ENCODE results near the gene AIFM3.

Gene AIFM3

GRCh38 chr22:20992456-20993303 lies 25.6 kb downstream of the AIFM3 start:
- no peak for DNase-seq
- Histone ChIP-seq H3K9ac (ENCODE audit: low read length) (no peak overlapping the region), H3K79me2 (ENCODE audit: low read length) (no peaks in the 10 kb centered on the region), H3K4me2 (ENCODE audit: low read depth, low read length) (no peak overlapping the region), H3K27ac (ENCODE audit: low read length) (no peak overlapping the region), H3K9me2 (replicated peaks; ENCODE audit: insufficient read depth, low read length) (no peaks in the 10 kb centered on the region), H3K9me3 (replicated peaks; ENCODE audit: insufficient read depth, low read length) (no peaks in the 10 kb centered on the region), H4K20me1 (ENCODE audit: insufficient read depth, low read length) (no peaks in the 10 kb centered on the region), H2AFZ (ENCODE audit: low read length) (no peak overlapping the region), H3F3A (ENCODE audit: insufficient read depth, low read length) (no peaks in the 10 kb centered on the region), H3K4me1 (ENCODE audit: low read length) (no peaks in the 10 kb centered on the region), H3K4me3 (ENCODE audit: low read length) (no peak overlapping the region), H3K36me3 (replicated peaks; ENCODE audit: insufficient read depth, low read length) (no peaks in the 10 kb centered on the region), H3K27me3 (replicated peaks; ENCODE audit: insufficient read depth, low read length) (no peaks in the 10 kb centered on the region)
- no peak for TF ChIP-seq EZH2phosphoT487 (IDR thresholded peaks at IDR 0.05; ENCODE audit: low read length)
- TF ChIP-seq CTCF (IDR thresholded peaks at IDR 0.05; ENCODE audit: low read length) = no peak
- no peak for TF ChIP-seq EZH2 (optimal IDR thresholded peaks at IDR 0.05; ENCODE audit: low read depth, low read length)

GRCh38 chr22:20993304-20994127 lies 26.5 kb downstream of the AIFM3 start:
- Histone ChIP-seq H3K4me3 (ENCODE audit: low read length) (no peak overlapping the region), H3F3A (ENCODE audit: insufficient read depth, low read length) (no peaks in the 10 kb centered on the region; the same call in 1 of the 2 replicates), H3K79me2 (ENCODE audit: low read length) (no peaks in the 10 kb centered on the region), H3K9me2 (replicated peaks; ENCODE audit: insufficient read depth, low read length) (no peaks in the 10 kb centered on the region), H2AFZ (ENCODE audit: low read length) (no peak overlapping the region), H3K9me3 (replicated peaks; ENCODE audit: insufficient read depth, low read length) (no peaks in the 10 kb centered on the region), H3K27me3 (replicated peaks; ENCODE audit: insufficient read depth, low read length) (no peaks in the 10 kb centered on the region), H3K9ac (ENCODE audit: low read length) (no peak overlapping the region), H4K20me1 (ENCODE audit: insufficient read depth, low read length) (no peaks in the 10 kb centered on the region), H3K27ac (ENCODE audit: low read length) (no peak overlapping the region), H3K36me3 (replicated peaks; ENCODE audit: insufficient read depth, low read length) (no peaks in the 10 kb centered on the region), H3K4me1 (ENCODE audit: low read length) (no peaks in the 10 kb centered on the region), H3K4me2 (ENCODE audit: low read depth, low read length) (no peak overlapping the region)
- TF ChIP-seq EZH2phosphoT487 (IDR thresholded peaks at IDR 0.05; ENCODE audit: low read length) = no peak
- no peak for TF ChIP-seq CTCF (IDR thresholded peaks at IDR 0.05; ENCODE audit: low read length)
- no peak for DNase-seq

- Histone ChIP-seq H3F3A (ENCODE audit: insufficient read depth, low read length) (no peaks in the 10 kb centered on the region; the same call in 1 of the 2 replicates), H3K79me2 (ENCODE audit: low read length) (no peaks in the 10 kb centered on the region), H3K27ac (ENCODE audit: low read length) (no peak overlapping the region), H2AFZ (ENCODE audit: low read length) (no peak overlapping the region), H3K9me3 (replicated peaks; ENCODE audit: insufficient read depth, low read length) (no peaks in the 10 kb centered on the region), H3K4me2 (ENCODE audit: low read depth, low read length) (no peak overlapping the region), H3K4me1 (ENCODE audit: low read length) (no peaks in the 10 kb centered on the region), H3K9ac (ENCODE audit: low read length) (no peak overlapping the region), H3K4me3 (ENCODE audit: low read length) (no peak overlapping the region), H4K20me1 (ENCODE audit: insufficient read depth, low read length) (no peaks in the 10 kb centered on the region), H3K36me3 (replicated peaks; ENCODE audit: insufficient read depth, low read length) (no peaks in the 10 kb centered on the region), H3K9me2 (replicated peaks; ENCODE audit: insufficient read depth, low read length) (no peaks in the 10 kb centered on the region), H3K27me3 (replicated peaks; ENCODE audit: insufficient read depth, low read length) (no peaks in the 10 kb centered on the region)
- no peak for TF ChIP-seq CTCF (IDR thresholded peaks at IDR 0.05; ENCODE audit: low read length)
- TF ChIP-seq EZH2 (optimal IDR thresholded peaks at IDR 0.05; ENCODE audit: low read depth, low read length) = no peak
- TF ChIP-seq EZH2phosphoT487 (IDR thresholded peaks at IDR 0.05; ENCODE audit: low read length) = no peak
- no peak for DNase-seq
These were observed 27.3 kb downstream of the AIFM3 start for GRCh38 chr22:20994128-20994901.

Data from MM.1S (cell line).